Measurements from ENCODE around the gene ZNF514.

GRCh38 chr2:95104606-95105005 lies 55.0 kb downstream of the ZNF514 start:
- TF ChIP-seq CTCF (IDR thresholded peaks at IDR 0.05) (no peak), POLR2A (IDR thresholded peaks at IDR 0.05) (no peak)
